Measurements from ENCODE around the gene CDH10.

CDH10 gene

DNA sequence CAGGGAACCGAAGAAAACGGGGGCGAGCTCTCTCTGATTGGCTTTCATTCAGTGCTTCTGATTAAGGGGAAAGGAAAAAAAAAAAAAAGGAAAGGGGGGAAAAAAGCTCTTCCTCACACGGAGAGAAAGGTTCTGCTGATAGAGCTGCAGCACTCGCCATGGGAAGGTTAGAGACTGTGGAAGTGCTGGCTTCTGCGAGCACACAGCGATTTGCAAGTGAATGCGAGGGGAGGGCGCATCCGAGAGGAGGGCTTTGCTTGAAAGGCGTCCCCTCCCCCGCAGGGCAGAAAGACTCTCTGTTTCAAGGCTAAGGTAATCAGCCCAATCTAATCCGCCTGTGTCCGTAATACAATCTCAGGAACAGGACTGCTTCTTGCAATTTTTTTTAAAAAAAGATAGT is at the start of gene CDH10:
CDH10 (minus strand) TSS at position 218 of the 400 bp plus-strand sequence. CDS start 51,488 bp downstream, outside the sequence.
- DNase-seq = no peak

DNA sequence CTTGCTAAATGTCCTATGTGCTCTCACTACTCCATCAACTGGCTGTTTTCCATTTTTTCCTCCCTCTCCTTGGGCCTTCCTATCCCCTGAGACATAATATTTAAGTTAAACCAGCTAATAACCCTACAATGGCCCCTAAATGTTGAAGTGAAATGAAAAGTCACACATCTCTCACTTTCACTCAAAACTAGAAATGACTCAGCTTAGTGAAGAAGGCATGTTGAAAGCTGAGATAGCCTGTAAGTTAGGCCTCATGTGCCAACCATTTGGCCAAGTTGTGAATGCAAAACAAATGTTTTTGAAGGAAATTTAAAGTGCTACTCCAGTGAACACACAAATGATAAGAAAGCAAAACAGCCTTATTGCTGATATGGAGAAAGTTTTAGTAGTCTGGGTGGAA is 48.8 kb upstream of the CDH10 start:
- no peak for DNase-seq

DNA sequence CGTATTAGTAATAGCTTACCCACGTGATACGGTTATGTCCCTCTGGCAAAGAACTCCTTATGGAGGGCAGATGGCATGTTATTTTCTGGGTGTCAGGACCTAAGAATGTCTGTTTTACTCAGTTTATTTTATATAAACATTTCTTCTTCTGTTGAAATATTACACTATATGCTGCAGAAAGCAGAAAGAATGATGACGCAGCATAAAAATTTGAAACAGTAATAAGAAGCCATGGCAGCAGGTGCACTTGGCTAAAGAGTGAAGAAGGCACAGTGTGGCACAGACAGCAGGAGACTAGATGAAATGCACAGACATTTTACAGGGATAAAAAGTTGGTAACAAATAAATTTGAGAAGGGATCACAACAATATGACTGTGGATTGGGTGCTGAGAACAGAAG is 46.3 kb upstream of the CDH10 start:
- no peak for DNase-seq

DNA sequence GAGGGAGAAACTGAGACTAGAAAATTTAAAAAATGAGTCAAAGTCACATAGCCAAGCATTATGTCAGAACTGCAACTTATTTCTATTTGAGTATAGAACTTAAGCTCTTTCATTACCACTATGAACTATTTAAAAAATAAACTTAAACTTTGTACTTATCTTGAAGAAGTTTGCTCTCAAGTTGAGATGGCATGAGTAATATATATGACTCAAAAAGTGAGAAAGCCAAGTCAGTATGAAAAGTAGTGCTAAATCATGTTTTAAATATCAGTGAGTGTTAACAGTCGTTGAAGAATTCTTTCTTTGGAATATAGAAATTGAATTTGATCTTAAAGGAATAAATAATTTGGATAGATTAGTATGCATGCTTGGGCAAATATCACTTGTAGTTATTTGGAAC is 36.3 kb upstream of the CDH10 start:
- no peak for DNase-seq

DNA sequence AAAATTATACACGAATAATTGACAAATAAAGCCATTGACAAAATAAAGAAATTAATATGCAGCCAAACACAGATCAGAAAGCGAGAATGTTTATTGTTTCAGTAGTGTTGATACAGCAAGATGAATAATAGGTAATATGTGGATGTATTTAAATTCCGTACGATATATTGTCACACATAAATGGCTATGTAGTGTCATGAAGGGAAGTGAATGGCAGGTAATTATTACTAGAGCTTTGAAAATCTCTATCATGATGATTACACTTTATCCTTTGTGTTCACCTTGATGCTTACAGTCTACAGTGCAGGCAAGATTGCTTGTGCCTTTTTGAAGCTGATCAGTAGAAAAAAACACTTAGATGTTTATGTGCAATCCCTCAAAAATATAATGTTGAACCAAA is 23.3 kb upstream of the CDH10 start:
- no peak for DNase-seq

DNA sequence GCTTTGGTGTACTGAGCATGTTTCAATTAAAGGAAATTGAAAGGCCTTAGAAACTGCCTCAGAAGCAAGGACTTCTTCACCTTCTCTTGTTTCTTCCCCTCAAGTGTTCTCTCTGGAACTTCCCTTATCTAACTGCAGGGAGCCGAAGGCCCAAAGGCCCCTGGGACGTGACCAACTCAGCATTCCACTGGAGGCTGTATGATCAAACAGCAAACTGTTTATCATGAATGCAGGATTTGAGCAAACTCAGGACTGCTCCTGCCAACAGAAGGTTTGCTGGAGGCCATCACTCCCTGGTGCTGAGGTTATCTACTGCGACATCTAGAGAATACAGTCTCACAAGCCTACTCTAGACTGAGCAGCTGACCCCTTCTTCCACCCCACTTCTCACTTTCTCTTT is 4.8 kb upstream of the CDH10 start:
- no peak for DNase-seq

DNA sequence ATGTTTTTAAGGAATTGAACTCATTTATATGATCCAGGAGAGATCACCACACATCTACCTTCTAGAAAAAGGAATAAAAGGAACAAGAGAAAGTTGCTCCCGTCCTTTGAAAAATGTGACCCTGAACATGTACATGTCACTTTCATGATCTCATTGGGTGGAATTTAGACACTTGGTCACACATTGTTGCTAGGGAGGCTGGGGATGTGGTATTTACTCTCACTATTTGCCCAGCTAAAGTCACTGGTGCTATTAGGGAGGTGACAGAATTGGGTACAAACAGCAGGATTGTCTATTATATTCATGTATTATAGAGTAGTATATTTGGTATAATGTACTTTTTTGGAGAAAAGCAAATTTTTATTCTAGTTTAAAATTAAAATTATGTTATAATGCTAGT is 2.1 kb upstream of the CDH10 start:
- DNase-seq = no peak

DNA sequence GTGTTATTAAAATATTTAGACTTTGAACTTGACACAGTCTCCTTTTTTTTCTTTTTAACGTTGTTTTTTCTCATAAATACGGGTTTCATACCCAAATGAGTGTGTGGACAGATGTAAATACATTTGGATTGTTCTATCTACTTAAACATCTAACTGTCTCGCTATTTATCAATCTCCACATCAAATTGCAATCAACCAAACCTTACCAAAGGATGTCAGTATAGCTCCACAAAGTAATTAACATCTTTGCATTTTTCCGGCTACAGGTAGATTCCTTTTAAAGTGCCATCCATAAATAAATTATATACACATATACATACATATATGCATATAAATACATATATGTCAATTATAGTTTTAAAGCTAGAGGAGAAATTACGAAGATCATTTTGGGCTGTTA is 705 bp upstream of the CDH10 start:
- DNase-seq = no peak

DNA sequence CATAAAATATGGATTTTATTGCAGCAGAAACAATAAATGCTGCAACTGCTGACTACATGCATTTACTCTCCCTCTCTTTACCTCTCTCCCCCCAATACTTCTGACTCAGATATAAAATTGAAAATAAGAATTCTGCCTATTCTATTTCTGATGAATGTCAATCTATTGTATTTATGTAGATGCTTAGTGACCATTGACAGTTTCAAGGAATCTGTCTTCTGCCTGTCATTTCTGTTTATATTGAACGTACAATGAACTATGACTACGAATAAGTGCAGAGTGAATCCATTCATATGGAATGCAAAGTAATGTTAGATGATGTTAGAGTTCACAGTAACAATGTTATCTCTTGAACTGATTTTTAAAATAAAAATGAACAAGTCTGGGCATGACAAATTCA is 898 bp downstream of the CDH10 start:
- DNase-seq = no peak

DNA sequence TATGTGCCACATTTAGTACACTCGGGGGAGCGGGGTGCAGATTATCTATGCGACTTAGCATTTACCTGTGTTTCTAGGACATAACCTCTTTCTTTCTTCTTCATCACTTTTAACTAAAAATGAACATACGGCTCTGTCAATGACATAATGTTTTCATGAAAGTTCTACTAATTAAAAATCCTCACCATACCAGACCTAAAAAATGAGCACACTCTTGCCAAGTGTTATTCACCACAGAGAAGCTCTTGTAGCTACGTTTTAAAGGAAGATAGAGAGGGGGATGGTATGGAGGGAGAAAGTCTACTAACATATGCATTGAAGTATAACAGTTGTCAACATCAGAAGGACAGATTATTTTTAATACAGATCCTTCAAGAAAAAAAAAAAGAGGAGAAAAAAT is 1.6 kb downstream of the CDH10 start:
- no peak for DNase-seq

DNA sequence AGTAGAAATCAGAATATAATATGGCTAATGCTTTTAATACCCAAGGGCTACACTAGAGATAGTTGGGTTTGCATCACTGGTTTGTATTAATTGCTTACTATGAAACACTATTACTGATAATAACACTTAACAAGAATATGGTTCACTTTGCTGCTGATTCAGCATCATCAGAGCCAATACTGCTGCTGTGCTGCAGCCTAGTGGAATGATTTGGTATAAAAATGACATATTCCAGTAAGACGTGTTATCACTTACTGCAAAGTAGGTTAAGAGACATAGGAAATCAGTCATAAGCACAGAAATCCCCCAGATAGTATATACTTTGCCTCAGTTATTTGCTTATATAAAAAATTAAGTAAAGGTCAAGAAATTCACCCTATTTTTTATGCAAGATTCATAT is 2.8 kb downstream of the CDH10 start:
- no peak for DNase-seq

DNA sequence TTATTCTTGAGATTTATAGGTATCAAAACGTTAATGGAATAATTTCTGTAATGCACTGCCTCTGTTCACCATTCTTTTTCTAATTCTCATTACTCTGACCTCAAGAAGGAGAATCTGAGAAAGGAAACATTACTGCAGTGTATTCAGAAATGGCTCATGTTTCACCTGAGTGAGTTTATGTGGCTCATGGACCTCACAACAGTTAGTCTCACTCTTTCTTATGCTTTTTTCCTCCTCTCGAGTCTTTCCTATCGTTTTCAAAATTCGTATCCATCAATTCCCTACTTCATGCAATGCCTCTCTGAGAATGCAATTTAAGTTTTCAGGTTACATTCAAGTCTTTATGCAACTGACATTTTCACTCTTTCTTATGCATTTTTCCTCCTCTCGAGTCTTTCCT is 9.6 kb downstream of the CDH10 start:
- DNase-seq = no peak

DNA sequence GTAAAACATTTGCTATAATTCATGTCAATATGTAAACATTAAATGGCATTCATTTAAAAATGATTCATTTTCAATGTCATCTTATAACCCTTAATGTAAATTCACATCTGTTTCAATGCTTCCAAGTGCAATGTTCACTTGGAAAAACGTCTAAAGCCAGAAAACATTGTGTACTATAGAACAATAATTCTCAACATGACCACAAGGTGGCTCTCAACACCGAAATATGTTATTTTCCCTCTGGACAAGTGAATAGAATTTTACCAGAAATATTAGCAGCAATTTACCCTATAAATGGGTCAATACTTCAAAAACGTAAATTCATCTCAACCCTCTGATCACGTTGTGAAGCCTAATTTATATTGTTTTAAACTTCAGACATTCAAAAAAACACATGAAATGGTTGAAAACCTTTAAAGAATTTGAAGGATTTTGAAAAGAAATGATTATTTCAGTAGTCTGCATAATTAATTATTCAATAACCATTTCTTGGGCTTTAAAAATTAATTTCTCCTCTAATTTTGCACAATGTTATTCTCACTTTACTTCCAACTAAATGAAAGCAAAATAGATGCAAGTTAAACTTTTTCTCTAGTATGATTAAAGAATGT is 11.0 kb downstream of the CDH10 start:
- DNase-seq = no peak

DNA sequence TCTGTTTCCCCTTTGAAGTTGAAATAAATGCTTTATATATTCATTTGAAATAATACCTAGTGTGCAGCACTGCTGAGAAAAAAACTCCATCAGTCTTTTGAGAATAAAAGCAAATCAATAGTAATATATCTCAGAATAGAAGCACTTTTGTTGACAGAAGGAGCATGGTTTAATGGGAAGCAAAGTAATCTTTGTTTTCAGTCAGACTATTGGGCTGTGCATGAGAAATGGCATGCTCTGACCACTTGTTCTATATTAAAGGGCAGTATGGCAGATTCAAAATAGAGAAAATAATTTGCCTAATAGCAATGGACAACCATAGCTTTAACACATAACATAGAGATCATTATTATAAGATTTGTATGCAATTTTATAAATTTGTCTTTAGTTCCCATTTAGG is 12.4 kb downstream of the CDH10 start:
- DNase-seq = no peak

DNA sequence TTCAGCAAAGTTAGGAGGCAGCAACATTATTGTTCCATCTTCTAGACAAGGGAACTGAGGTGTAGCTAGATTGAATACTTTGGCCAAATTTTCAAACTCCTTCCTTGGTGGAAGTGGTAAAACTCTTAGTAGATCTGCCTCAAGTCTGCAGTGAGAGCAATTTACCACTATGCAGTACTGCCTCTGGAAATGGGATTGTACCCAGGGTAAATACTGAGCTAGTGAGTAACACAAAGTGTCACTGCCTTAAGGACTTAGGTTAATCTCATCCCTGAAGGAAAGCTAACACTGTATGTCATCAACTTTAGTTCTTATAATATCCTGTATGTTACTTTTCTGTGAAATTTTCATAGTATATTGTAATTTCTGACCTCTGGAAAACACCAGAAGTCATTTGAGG is 13.9 kb downstream of the CDH10 start:
- no peak for DNase-seq

DNA sequence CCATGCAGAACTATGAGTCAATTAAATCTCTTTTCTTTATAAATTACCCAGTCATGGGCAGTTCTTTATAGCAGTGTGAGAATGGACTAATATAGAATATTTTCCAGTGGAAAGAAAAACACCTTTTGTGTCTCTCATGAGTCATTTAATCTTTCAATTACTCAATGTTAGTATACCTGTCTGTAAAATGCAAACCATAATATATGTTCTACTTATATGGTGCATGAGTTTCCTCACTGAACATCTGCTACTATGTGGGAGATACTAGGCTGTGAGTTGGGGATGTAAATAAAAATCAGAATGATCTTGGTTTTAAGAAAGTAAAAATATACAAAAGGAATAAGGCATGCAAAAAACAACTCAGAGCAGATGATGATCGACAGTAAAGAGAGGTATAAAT is 15.0 kb downstream of the CDH10 start:
- no peak for DNase-seq

DNA sequence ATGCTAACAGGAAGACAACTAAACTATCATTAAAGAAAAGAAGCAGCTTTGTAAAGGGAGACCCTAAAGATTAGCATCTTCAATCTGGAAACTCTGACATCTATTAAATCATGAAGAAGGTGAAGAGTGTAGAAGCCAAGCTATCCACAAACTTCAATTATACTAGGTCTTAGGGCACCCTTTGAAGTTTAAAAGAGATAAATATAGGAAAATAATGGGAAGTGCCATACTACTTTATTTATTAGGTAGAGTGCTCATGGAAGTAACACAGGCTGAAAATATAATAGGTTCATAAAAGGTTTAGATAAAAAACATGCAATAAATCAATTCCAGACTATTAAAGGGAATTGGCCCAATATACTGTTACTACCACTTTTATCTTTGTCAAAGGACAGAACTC is 19.9 kb downstream of the CDH10 start:
- no peak for DNase-seq

DNA sequence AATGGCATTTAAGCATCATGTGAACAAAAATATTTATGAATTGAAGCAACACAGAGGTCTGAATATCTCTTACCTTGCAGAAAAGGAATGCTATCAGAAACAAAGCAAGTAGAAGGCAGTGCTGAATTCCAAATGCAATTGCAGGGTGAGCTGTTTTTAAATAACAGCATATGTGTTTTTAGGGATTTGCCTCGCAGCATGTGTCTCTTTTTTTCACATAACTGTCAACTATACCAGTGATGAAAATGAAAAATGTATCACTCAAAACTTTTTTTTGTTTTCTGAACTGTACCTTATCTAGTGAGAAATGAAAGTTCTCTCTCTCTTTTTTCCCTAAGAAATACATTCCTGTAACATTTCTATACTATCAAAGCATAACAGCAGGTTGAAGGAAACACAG is 21.2 kb downstream of the CDH10 start:
- DNase-seq = no peak

DNA sequence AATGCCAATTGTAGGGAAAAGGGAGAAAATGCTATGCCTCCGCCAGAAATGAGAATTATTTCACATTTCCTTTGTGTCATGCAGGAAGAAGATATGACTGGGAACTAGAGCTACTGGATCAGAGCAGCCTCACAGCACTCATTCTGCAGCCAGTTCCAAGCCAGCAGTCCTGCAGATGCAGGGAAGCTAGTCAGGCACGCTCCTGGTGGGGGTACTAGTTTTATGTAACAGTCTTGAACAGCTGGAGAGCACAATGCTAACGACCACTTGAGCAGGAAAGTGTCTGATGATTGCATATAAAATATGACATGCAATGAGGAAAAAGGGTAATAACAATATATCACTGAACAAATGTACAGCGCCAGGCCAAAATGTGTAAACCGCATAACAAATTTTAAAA is 21.7 kb downstream of the CDH10 start:
- DNase-seq = no peak

DNA sequence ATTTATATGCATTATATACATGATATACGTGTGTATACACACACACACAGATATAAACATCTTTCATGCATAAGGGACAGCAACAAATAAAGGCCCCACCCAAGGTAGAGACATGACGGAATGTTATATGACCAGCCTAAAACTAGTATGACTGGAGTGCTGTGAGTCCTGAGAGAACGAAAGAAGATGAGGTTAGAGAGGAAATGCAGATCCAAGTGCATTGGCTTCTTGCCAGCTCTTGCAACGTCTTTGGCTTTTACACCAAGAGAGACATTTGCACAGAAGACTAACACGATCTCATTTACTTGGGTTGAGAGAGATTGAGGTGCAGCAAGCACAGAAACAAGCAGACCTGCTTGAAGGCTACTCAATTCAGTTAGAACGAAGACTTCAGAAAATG is 23.0 kb downstream of the CDH10 start:
- DNase-seq = no peak

DNA sequence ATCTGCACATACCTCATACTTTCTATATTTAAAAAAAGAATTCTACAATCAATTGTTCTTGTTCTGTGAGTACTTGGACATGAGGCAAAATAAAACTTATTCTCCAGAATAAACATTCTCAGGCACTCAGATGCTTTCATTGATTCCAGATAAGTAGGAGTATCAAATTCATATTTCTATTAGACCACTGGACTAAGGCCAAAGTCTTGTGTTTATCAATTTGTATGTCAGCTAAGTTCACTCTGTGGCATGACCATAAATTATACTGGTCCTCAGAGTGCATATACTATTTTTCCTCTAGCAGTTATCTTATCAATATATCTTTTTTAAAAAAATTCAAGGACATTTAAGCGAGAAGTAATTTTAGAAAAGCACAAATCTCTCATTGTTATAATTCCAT is 28.2 kb downstream of the CDH10 start:
- DNase-seq = no peak

DNA sequence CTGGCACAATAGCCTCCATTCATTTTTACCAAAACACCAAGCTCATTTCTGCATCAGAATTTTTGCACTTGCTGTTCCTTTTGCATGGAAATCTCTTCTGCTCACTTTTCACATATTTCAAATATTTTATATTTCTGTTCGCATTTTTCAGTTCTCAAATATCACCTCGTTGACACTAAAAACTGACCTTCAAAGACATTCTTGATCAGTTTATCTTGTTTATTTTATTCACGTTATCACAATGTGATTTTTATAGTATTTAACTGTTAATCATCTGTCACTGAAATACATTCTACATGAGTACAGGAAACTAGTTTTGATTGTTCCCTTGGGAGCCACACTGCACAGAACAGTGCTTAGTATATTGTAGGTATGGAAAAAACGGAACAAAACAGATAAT is 29.6 kb downstream of the CDH10 start:
- DNase-seq = no peak

DNA sequence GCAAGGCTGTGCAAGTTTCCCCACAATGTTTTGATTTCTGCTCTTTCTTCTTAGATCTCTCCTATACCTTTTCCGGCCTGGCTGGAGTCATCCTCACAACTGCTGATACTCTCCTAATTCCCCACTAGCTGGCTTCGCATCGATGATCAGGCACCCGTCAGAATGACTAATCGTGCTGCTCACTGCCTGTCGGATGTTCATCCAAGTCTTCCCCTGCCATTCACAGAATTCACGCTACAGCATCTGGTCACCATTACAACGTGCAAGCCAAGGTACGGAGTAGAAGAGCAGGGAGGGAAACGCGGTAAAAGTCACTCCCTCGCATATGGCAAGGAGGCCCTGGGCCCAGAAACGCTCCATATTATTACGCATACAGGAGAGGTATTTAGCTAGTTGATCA is 35.1 kb downstream of the CDH10 start:
- DNase-seq = no peak

DNA sequence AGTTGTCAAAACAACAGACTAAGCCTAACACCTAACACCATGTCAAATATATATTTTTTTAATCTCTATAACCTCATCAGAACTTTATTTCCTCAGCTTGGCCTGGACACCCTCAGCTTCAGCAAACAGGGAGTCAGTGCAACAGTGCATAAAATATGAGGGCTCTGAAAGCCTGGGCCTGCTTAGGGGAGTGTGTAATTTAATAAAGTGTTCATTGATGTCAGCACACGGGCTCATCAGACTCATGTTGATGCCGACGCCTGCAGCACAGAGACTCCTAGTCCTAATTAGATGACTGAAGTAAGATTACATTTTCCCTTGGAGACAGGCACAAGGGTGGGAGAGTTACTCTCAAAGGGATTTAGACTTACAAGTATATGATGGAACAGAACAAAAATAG is 37.8 kb downstream of the CDH10 start:
- DNase-seq = no peak

DNA sequence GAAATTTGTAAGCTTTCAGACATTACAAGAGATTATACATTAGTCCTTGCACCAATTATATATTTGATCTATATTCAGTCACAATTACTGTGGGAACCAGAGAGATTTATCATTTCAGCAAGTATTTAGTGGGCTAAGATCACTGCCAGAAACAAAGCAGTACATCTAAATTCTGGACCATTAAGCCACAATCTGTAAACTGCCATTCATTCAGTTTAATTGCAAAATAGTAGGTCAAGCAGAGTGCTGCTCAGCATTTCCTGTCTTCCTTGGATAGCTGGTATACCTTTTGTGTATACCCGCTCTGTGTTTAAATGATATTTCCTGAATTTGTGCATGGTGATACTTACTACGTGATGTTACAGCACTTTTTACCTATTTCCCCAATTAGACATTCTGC is 42.6 kb downstream of the CDH10 start:
- DNase-seq = no peak

DNA sequence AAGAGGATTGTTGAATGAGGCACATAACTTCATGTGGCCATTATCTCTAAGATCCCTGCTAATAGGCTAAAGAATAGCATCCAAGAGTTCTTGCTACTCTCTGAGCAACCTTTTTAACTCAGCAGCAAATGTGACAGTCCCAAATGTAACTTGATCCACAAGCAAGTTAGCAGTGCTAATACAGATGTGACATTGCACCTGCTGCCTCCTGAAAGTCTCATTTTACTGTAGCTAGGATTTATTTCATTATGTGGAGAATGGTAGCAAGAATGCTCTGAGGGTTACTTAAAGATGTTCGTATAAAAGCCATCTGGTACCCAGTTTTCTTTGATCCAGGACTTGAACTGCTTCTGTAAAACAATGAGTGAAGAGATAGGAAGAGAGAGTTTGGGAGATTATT is 45.8 kb downstream of the CDH10 start:
- DNase-seq = no peak
